Bronchial epithelial cell (primary cell): ENCODE results near the gene ADIRF. TPM values are rescaled to one million over a fixed set of nuclear protein-coding genes. Genes with fewer than 3 reads are reported as not detected.
"Not testable (repeated sequence)": the region's sequence is repeated elsewhere in the genome, so short reads cannot be mapped to it uniquely, and the experiment has no call there.

Experiments used
- DNase-seq: peaks from one replicate; pipeline ENCODE4 v3.0.0-alpha.2; 2010; ENCODE audit warnings: low read depth
- FAIRE-seq: peaks from 2 replicates; lab custom pipeline; 2011; peaks lifted over from hg19 to GRCh38; lab: Jason Lieb, UNC
- H3K27me3 ChIP-seq: 2 replicates; pipeline ENCODE4 v1.5.1; 2011; ENCODE audit warnings: low read length; ENCODE audit not compliant: control insufficient read depth, insufficient read depth
- H3K36me3 ChIP-seq: 2 replicates; pipeline ENCODE4 v1.5.1; 2011; ENCODE audit warnings: low read length; ENCODE audit not compliant: control insufficient read depth, insufficient read depth
- H3K4me3 ChIP-seq: 2 replicates; pipeline ENCODE4 v1.5.1; 2011; ENCODE audit warnings: mild to moderate bottlenecking, low read depth, low read length, control low read depth
- CTCF ChIP-seq: IDR thresholded peaks from 2 replicates; pipeline ENCODE4 v1.5.1; 2011; ENCODE audit warnings: mild to moderate bottlenecking, moderate library complexity, low read length, control low read depth, inconsistent platforms; ENCODE audit not compliant: insufficient read depth, severe bottlenecking
- total RNA-seq: library from RNA; depleted of rRNA; stranded (reverse); fragments of >200 nt; gene quantifications from 2 replicates; pipeline ENCODE4 v1.2.1, GENCODE V29; 2014

Gene ADIRF
- total RNA-seq, 1 donor from 2014 or later = 25.3 TPM

GRCh38 chr10:86979977-86980448, 11.7 kb downstream of the ADIRF start:
- no peak for TF ChIP-seq CTCF
- Histone ChIP-seq H3K27me3 (no peaks in the 10 kb centered on the region), H3K36me3 (no peaks in the 10 kb centered on the region), H3K4me3 (no peak overlapping the region)
- DNase-seq (no peak), FAIRE-seq (peak; percentile 52)

- not testable (repeated sequence) for H3K4me3 ChIP-seq, H3K27me3 ChIP-seq, H3K36me3 ChIP-seq, FAIRE-seq, DNase-seq
Observed at GRCh38 chr10:86981020-86981419, 12.7 kb downstream of the ADIRF start.

- FAIRE-seq (no peak), DNase-seq (no peak)
- no peaks in the 10 kb centered on the region for H3K36me3 ChIP-seq
- no peak for TF ChIP-seq CTCF
- no peaks in the 10 kb centered on the region for H3K27me3 ChIP-seq
- H3K4me3 ChIP-seq = no peak overlapping the region
Observed at GRCh38 chr10:86981716-86982115, 13.4 kb downstream of the ADIRF start.

GRCh38 chr10:86984498-86984897, 16.2 kb downstream of the ADIRF start:
- not testable (repeated sequence) for DNase-seq, H3K36me3 ChIP-seq, H3K4me3 ChIP-seq, FAIRE-seq, H3K27me3 ChIP-seq

- no peak for TF ChIP-seq CTCF
- FAIRE-seq (no peak), DNase-seq (no peak)
- Histone ChIP-seq H3K27me3 (no peaks in the 10 kb centered on the region), H3K4me3 (no peak overlapping the region), H3K36me3 (no peaks in the 10 kb centered on the region)
Observed at GRCh38 chr10:86988520-86988919, 20.2 kb downstream of the ADIRF start.

- H3K36me3 ChIP-seq, H3K4me3 ChIP-seq, H3K27me3 ChIP-seq, FAIRE-seq, DNase-seq: not testable (repeated sequence)
Observed at GRCh38 chr10:86991362-86991761, 23.1 kb downstream of the ADIRF start.

GRCh38 chr10:86992456-86992855, 24.2 kb downstream of the ADIRF start:
- no peaks in the 10 kb centered on the region for H3K36me3 ChIP-seq
- H3K4me3 ChIP-seq = no peak overlapping the region
- TF ChIP-seq CTCF = no peak
- FAIRE-seq (no peak), DNase-seq (no peak)
- no peaks in the 10 kb centered on the region for H3K27me3 ChIP-seq
